Stomach (tissue), 9 donors: ENCODE measurements around the gene RPS6KA2. TPM values are rescaled to one million over a fixed set of nuclear protein-coding genes. Genes with fewer than 3 reads are reported as not detected.

Experiments used
- DNase-seq, 2 donors: peaks; one replicate each; pipeline versions ENCODE4 v3.0.0 to v3.0.0-alpha.2; 2013 to 2019
- H3K27ac ChIP-seq, 5 donors: fragments of 200-600 bp in 4 of 5; sonication (generic) in 4 of 5; one replicate each; pipeline ENCODE4 v1.5.1; 2013 to 2019; ENCODE audit warnings: mild to moderate bottlenecking in 1 of 5, moderate library complexity in 1 of 5
- H3K27me3 ChIP-seq, 3 donors: fragments of 200-600 bp; sonication (generic); one replicate each; pipeline ENCODE4 v1.5.1; 2017 to 2019; ENCODE audit warnings: mixed run types in 1 of 3
- H3K36me3 ChIP-seq, 4 donors: fragments of 200-600 bp; sonication (generic); 1 replicate in 3 of 4; 2 replicates in 1 of 4; pipeline ENCODE4 v1.5.1; 2016 to 2019
- H3K4me1 ChIP-seq, 4 donors: fragments of 200-600 bp; sonication (generic); one replicate each; pipeline ENCODE4 v1.5.1; 2016 to 2019
- H3K4me3 ChIP-seq, 4 donors: fragments of 200-600 bp; sonication (generic) in 3 of 4; one replicate each; pipeline ENCODE4 v1.5.1; 2016 to 2019; ENCODE audit warnings: mild to moderate bottlenecking in 1 of 4
- H3K9me3 ChIP-seq, 4 donors: fragments of 200-600 bp; sonication (generic); one replicate each; pipeline ENCODE4 v1.5.1; 2016 to 2019
- EP300 ChIP-seq: sonication (generic); formaldehyde crosslinking; IDR thresholded peaks from one replicate; pipeline ENCODE4 v1.6.1; 2017; ENCODE audit warnings: antibody characterized with exemption
- POLR2A ChIP-seq, 4 donors: fragments of 450-650 bp; IDR thresholded peaks; one replicate each; pipeline ENCODE4 v1.6.1; 2016; ENCODE audit warnings: antibody characterized with exemption in 4 of 4, control low read depth in 2 of 4, mild to moderate bottlenecking in 1 of 4, moderate library complexity in 1 of 4
- POLR2AphosphoS5 ChIP-seq, 3 donors: sonication (generic); formaldehyde crosslinking; IDR thresholded peaks; one replicate each; pipeline ENCODE4 v1.6.1; 2016; ENCODE audit warnings: antibody characterized with exemption in 3 of 3
- WGBS, 5 donors: extraction: QIAGEN DNeasy Blood & Tissue Kit in 3 of 5; methylation state at CpG; one replicate each; pipeline versions ENCODE4 v1.1.5 to v1.1.7; 2013 to 2018; 5-methylcytosine and 5-hydroxymethylcytosine counted together
- intact Hi-C: fragments of 100-400 bp; cut with DNase I; formaldehyde crosslinking; loops from one replicate; pipeline ENCODE4 v1.15.1; 2023; ENCODE audit warnings: low total_unique reads
- polyA plus RNA-seq, 3 donors: library from polyadenylated mRNA; stranded (reverse); fragments of 200-250 nt; gene quantifications; one replicate each; pipeline ENCODE4 v1.2.3, GENCODE V29; 2013
- total RNA-seq, 5 donors: library from RNA; depleted of rRNA; stranded (reverse); fragments of >200 nt; gene quantifications; one replicate each; pipeline versions ENCODE4 v1.1.0 to v1.2.3, GENCODE V29; 2014 to 2016
- TF ChIP-seq, protein P1 (sequence below), 7 experiments: fragments of 450-650 bp in 4 of 7; fragments of 200-600 bp in 3 of 7; sonication (generic) in 3 of 7; IDR thresholded peaks; one replicate each; pipeline ENCODE4 v1.5.1; 2016 to 2019; ENCODE audit warnings: antibody characterized with exemption in 7 of 7, control low read depth in 2 of 7, mild to moderate bottlenecking in 1 of 7
- donor health status: healthy with polysubstance abuse.
- donor health status: Bipolar disorder and iron deficiency.
- donor health status: healthy.

The RPS6KA2 gene
- total and polyA plus RNA-seq, 8 donors, result 10.9 to 150 (median 68.0) TPM

- Histone ChIP-seq H3K9me3 (no peaks in the 10 kb centered on the region), H3K27me3 (no peaks in the 10 kb centered on the region), H3K27ac (no peak overlapping the region), H3K4me3 (no peak overlapping the region), H3K4me1 (peaks cover 13 to 44% (median 24%) of the 10 kb centered on the region in 4 donors), H3K36me3 (no peaks in the 10 kb centered on the region)
- 67 to 75% (median 74%) methylated on average over 2 of the region's 2 CpGs for WGBS, 5 donors
- no peak for DNase-seq
- TF ChIP-seq, protein P1, sequence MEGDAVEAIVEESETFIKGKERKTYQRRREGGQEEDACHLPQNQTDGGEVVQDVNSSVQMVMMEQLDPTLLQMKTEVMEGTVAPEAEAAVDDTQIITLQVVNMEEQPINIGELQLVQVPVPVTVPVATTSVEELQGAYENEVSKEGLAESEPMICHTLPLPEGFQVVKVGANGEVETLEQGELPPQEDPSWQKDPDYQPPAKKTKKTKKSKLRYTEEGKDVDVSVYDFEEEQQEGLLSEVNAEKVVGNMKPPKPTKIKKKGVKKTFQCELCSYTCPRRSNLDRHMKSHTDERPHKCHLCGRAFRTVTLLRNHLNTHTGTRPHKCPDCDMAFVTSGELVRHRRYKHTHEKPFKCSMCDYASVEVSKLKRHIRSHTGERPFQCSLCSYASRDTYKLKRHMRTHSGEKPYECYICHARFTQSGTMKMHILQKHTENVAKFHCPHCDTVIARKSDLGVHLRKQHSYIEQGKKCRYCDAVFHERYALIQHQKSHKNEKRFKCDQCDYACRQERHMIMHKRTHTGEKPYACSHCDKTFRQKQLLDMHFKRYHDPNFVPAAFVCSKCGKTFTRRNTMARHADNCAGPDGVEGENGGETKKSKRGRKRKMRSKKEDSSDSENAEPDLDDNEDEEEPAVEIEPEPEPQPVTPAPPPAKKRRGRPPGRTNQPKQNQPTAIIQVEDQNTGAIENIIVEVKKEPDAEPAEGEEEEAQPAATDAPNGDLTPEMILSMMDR (IDR thresholded peaks at IDR 0.05), result no peak
- TF ChIP-seq POLR2A (IDR thresholded peaks at IDR 0.05) (no peak), EP300 (no peak), POLR2AphosphoS5 (IDR thresholded peaks at IDR 0.05) (no peak)
- intact Hi-C loops, result no loop called here
These were observed 26.1 kb downstream of the RPS6KA2 start for GRCh38 chr6:166600931-166601330.

- H3K4me1 ChIP-seq, result peaks cover 13 to 46% (median 25%) of the 10 kb centered on the region in 4 donors
- peak overlapping the region in 4 of 5 donors; percentile 74 to 80 (median 78) for H3K27ac ChIP-seq
- H3K9me3 ChIP-seq, result no peaks in the 10 kb centered on the region
- H3K36me3 ChIP-seq, result no peaks in the 10 kb centered on the region
- H3K27me3 ChIP-seq, result no peaks in the 10 kb centered on the region
- intact Hi-C loops, result no loop called here
- DNase-seq, result no peak
- WGBS, 5 donors, result 61 to 86% (median 80%) methylated on average over 5 of the region's 5 CpGs
- no peak overlapping the region for H3K4me3 ChIP-seq
- TF ChIP-seq EP300, result no peak
These were observed 27.8 kb downstream of the RPS6KA2 start for GRCh38 chr6:166599205-166599604.

GRCh38 chr6:166598441-166599138, 28.5 kb downstream of the RPS6KA2 start:
- 53 to 72% (median 67%) methylated on average over 11 of the region's 11 CpGs for WGBS, 5 donors
- TF ChIP-seq, protein P1 (IDR thresholded peaks at IDR 0.05), result no peak
- peak; percentile 62 to 81 (median 74) for TF ChIP-seq POLR2AphosphoS5 (IDR thresholded peaks at IDR 0.05)
- no peaks in the 10 kb centered on the region for H3K9me3 ChIP-seq
- H3K36me3 ChIP-seq, result no peaks in the 10 kb centered on the region
- intact Hi-C loops, result no loop called here
- peak in 1 of 2 donors; percentile 54 for DNase-seq
- peaks cover 13 to 43% (median 25%) of the 10 kb centered on the region in 4 donors for H3K4me1 ChIP-seq
- H3K27me3 ChIP-seq, result no peaks in the 10 kb centered on the region
- peak overlapping the region; percentile 27 to 80 (median 76) for H3K27ac ChIP-seq
- no peak overlapping the region for H3K4me3 ChIP-seq

GRCh38 chr6:166597711-166598440, 29.2 kb downstream of the RPS6KA2 start:
- DNase-seq, result no peak
- 73 to 89% (median 80%) methylated on average over 10 of the region's 10 CpGs for WGBS, 5 donors
- peak overlapping the region in 4 of 5 donors; percentile 74 to 80 (median 78) for H3K27ac ChIP-seq
- peaks cover 13 to 36% (median 23%) of the 10 kb centered on the region in 4 donors for H3K4me1 ChIP-seq
- intact Hi-C loops, result no loop called here
- no peaks in the 10 kb centered on the region for H3K27me3 ChIP-seq
- no peaks in the 10 kb centered on the region for H3K36me3 ChIP-seq
- H3K9me3 ChIP-seq, result no peaks in the 10 kb centered on the region
- H3K4me3 ChIP-seq, result no peak overlapping the region
- TF ChIP-seq, protein P1 (IDR thresholded peaks at IDR 0.05), result no peak
- TF ChIP-seq EP300 (no peak), POLR2AphosphoS5 (IDR thresholded peaks at IDR 0.05) (no peak), POLR2A (IDR thresholded peaks at IDR 0.05) (no peak)
